ENCODE measurements around the gene RAB41. TPM values are rescaled to one million over a fixed set of nuclear protein-coding genes. Genes with fewer than 3 reads are reported as not detected.
A peak's percentile ranks its signal among the peaks of the same experiment; 100 is the strongest.

The RAB41 gene
- total RNA-seq, 2 donors from 2014 or later = 1.3 TPM; not detected in 1

GRCh38 chrX:70280573-70280972 lies 1.4 kb upstream of the RAB41 start:
- TF ChIP-seq POLR2AphosphoS5 (IDR thresholded peaks at IDR 0.05) (no peak), POLR2A (IDR thresholded peaks at IDR 0.05) (no peak), CTCF (IDR thresholded peaks at IDR 0.05) (no peak)
- H3K27me3 ChIP-seq (replicated peaks; ENCODE audit: insufficient read depth) = no peaks in the 10 kb centered on the region
- 74% methylated on average over 3 of the region's 3 CpGs for WGBS

GRCh38 chrX:70289168-70289792 lies 7.3 kb downstream of the RAB41 start:
- WGBS = 26% methylated on average over 11 of the region's 11 CpGs
- intact Hi-C loops (cut with DNase I) = no loop called here
- no peak for TF ChIP-seq POLR2AphosphoS5 (IDR thresholded peaks at IDR 0.05)
- no peak for TF ChIP-seq POLR2A (IDR thresholded peaks at IDR 0.05)
- no peak for TF ChIP-seq CTCF (IDR thresholded peaks at IDR 0.05)
- Histone ChIP-seq H3K27me3 (replicated peaks; ENCODE audit: insufficient read depth) (no peaks in the 10 kb centered on the region), H3K36me3 (no peaks in the 10 kb centered on the region), H3K4me1 (replicated peaks) (no peaks in the 10 kb centered on the region), H3K27ac (peak overlapping the region; percentile 51 to 58), H3K9me3 (no peaks in the 10 kb centered on the region), H3K4me3 (peak overlapping the region; percentile 29 to 40)
- no peak for DNase-seq (ENCODE audit: low spot score)

More at GRCh38 chrX:70280573-70280972, 1.4 kb upstream of the RAB41 start:
- intact Hi-C loops (cut with DNase I) = no loop called here
- Histone ChIP-seq H3K36me3 (no peaks in the 10 kb centered on the region), H3K27ac (no peak overlapping the region), H3K4me3 (no peak overlapping the region), H3K9me3 (no peaks in the 10 kb centered on the region), H3K4me1 (replicated peaks) (no peaks in the 10 kb centered on the region)
- no peak for DNase-seq (ENCODE audit: low spot score)

- no peaks in the 10 kb centered on the region for H3K36me3 ChIP-seq
- intact Hi-C loops (cut with DNase I) = no loop called here
- 0% methylated on average over 46 of the region's 62 CpGs for WGBS
- H3K27me3 ChIP-seq (replicated peaks; ENCODE audit: insufficient read depth) = no peaks in the 10 kb centered on the region
- no peaks in the 10 kb centered on the region for H3K9me3 ChIP-seq
- peak within 1 kb of the TSS; percentile 29 to 40 for H3K4me3 ChIP-seq
- H3K27ac ChIP-seq = peak within 1 kb of the TSS; percentile 51 to 58
- TF ChIP-seq POLR2AphosphoS5 (IDR thresholded peaks at IDR 0.05) (peak; percentile 61), POLR2A (IDR thresholded peaks at IDR 0.05) (no peak), CTCF (IDR thresholded peaks at IDR 0.05) (no peak)
- peak; percentile 45 for DNase-seq (ENCODE audit: low spot score)
- H3K4me1 ChIP-seq (replicated peaks) = no peaks in the 10 kb centered on the region
Measured at GRCh38 chrX:70289793-70290770, 8.1 kb downstream of the RAB41 start, which contains the start of the genes KIF4A and PDZD11. Gene KIF4A, plus strand, starts transcription at chrX:70290104. Its CDS starts 355 bp downstream, at chrX:70290459. Gene PDZD11, minus strand, starts transcription at chrX:70289927. Its CDS starts 586 bp downstream, at chrX:70289341.

GRCh38 chrX:70292788-70293187 lies 10.8 kb downstream of the RAB41 start:
- WGBS = 0% methylated on average over 1 of the region's 1 CpG
- Histone ChIP-seq H3K4me3 (no peak overlapping the region), H3K36me3 (no peaks in the 10 kb centered on the region), H3K27me3 (replicated peaks; ENCODE audit: insufficient read depth) (no peaks in the 10 kb centered on the region), H3K27ac (no peak overlapping the region), H3K9me3 (no peaks in the 10 kb centered on the region), H3K4me1 (replicated peaks) (no peaks in the 10 kb centered on the region)
- intact Hi-C loops (cut with DNase I) = no loop called here
- no peak for DNase-seq (ENCODE audit: low spot score)
- TF ChIP-seq POLR2AphosphoS5 (IDR thresholded peaks at IDR 0.05) (no peak), POLR2A (IDR thresholded peaks at IDR 0.05) (no peak)

GRCh38 chrX:70293621-70294020 lies 11.6 kb downstream of the RAB41 start:
- intact Hi-C loops (cut with DNase I) = no loop called here
- H3K4me1 ChIP-seq (replicated peaks) = no peaks in the 10 kb centered on the region
- no peaks in the 10 kb centered on the region for H3K36me3 ChIP-seq
- H3K27me3 ChIP-seq (replicated peaks; ENCODE audit: insufficient read depth) = no peaks in the 10 kb centered on the region
- no peak for DNase-seq (ENCODE audit: low spot score)
- H3K27ac ChIP-seq = no peak overlapping the region
- no peaks in the 10 kb centered on the region for H3K9me3 ChIP-seq
- WGBS = 97% methylated on average over 5 of the region's 5 CpGs
- H3K4me3 ChIP-seq = no peak overlapping the region
- TF ChIP-seq POLR2AphosphoS5 (IDR thresholded peaks at IDR 0.05) (no peak), CTCF (IDR thresholded peaks at IDR 0.05) (no peak)

Data from prostate gland (tissue), 2 donors.